ENCODE results near the gene UNC80. TPM values are rescaled to one million over a fixed set of nuclear protein-coding genes. Genes with fewer than 3 reads are reported as not detected.

Gene UNC80
- polyA plus RNA-seq, 2 of the 4 experiments (the other 2 are of a cell fraction): not detected

DNA sequence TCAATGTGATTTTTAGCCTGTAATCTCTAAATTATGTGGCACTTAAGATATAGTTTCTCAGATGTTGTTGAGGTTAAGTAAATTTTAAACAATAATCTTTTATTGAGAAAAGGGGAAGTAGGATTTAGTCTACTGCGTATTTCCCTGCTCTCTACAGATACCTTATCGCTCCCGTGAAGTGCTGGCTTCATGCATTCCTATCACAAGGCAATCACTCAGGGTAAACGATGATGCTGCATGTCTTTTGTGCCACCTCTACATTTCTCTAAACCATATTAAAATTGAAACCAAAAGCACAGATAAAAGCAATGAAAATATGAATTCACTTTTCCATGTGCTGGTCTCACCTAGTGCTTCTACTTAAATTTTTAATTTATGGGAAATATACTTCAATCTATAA lies 216.4 kb downstream of the UNC80 start:
- Histone ChIP-seq H3K4me2 (no peak overlapping the region), H3K4me1 (no peaks in the 10 kb centered on the region), H3K9me3 (no peaks in the 10 kb centered on the region), H3K4me3 (no peak overlapping the region), H3K27ac (no peak overlapping the region)
- POLR2A ChIA-PET: no interaction called here
- TF ChIP-seq EHMT2 (IDR thresholded peaks at IDR 0.05; ENCODE audit: low read depth) (no peak), MYC (IDR thresholded peaks at IDR 0.05; ENCODE audit: borderline replicate concordance, low read length) (no peak), SMC3 (IDR thresholded peaks at IDR 0.05) (no peak), FOSB (CRISPR knock-in tag; IDR thresholded peaks at IDR 0.05) (no peak), NR3C1 (IDR thresholded peaks at IDR 0.05) (no peak)
- TF ChIP-seq, protein P1, sequence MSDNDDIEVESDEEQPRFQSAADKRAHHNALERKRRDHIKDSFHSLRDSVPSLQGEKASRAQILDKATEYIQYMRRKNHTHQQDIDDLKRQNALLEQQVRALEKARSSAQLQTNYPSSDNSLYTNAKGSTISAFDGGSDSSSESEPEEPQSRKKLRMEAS (IDR thresholded peaks at IDR 0.05): no peak
- ATAC-seq (no peak), FAIRE-seq (no peak), DNase-seq (ENCODE audit: low read depth in 1 of 2, low spot score in 1 of 2) (no peak)
- WGBS (ENCODE audit: missing lambda C conversion rate): 58% methylated on average over 4 of the region's 4 CpGs
- CTCF ChIA-PET: no interaction called here

DNA sequence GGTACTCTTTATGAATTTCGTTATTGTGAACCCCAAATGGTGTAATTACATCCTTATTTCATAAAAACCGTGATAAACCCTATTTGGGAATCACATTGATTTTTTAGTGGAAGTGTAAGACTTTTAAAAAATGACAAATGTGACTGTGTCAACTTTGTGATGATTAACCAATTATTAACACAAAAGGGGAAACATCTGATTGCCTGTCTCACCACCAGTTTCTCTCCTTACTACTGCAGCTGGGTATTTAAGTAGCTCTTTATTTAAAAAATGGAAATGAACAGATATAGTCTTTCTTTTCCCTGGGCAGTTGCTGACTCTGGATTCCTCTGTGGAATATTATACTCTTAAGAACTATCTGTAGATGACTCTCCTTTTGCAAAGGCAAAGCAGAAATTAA lies 219.2 kb downstream of the UNC80 start:
- DNase-seq (ENCODE audit: low read depth in 1 of 2, low spot score in 1 of 2) (no peak), ATAC-seq (no peak), FAIRE-seq (no peak)
- CTCF ChIA-PET: no interaction called here
- 5% methylated on average over 2 of the region's 2 CpGs for WGBS (ENCODE audit: missing lambda C conversion rate)
- H3K27ac ChIP-seq: no peak overlapping the region
- TF ChIP-seq, protein P2, sequence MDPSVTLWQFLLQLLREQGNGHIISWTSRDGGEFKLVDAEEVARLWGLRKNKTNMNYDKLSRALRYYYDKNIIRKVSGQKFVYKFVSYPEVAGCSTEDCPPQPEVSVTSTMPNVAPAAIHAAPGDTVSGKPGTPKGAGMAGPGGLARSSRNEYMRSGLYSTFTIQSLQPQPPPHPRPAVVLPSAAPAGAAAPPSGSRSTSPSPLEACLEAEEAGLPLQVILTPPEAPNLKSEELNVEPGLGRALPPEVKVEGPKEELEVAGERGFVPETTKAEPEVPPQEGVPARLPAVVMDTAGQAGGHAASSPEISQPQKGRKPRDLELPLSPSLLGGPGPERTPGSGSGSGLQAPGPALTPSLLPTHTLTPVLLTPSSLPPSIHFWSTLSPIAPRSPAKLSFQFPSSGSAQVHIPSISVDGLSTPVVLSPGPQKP (IDR thresholded peaks at IDR 0.05; ENCODE audit: low read depth, low read length): no peak
- TF ChIP-seq, protein P1 (IDR thresholded peaks at IDR 0.05): no peak
- TF ChIP-seq, protein P3, sequence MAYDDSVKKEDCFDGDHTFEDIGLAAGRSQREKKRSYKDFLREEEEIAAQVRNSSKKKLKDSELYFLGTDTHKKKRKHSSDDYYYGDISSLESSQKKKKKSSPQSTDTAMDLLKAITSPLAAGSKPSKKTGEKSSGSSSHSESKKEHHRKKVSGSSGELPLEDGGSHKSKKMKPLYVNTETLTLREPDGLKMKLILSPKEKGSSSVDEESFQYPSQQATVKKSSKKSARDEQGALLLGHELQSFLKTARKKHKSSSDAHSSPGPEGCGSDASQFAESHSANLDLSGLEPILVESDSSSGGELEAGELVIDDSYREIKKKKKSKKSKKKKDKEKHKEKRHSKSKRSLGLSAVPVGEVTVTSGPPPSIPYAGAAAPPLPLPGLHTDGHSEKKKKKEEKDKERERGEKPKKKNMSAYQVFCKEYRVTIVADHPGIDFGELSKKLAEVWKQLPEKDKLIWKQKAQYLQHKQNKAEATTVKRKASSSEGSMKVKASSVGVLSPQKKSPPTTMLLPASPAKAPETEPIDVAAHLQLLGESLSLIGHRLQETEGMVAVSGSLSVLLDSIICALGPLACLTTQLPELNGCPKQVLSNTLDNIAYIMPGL (CRISPR knock-in tag; IDR thresholded peaks at IDR 0.05; ENCODE audit: borderline replicate concordance): no peak
- no peak for TF ChIP-seq POLR2AphosphoS2 (conservative IDR thresholded peaks at IDR 0.05; ENCODE audit: low read length)
- no peak for TF ChIP-seq CEBPB (IDR thresholded peaks at IDR 0.05)
- no peak for TF ChIP-seq NR3C1 (IDR thresholded peaks at IDR 0.05)
- TF ChIP-seq, protein P4, sequence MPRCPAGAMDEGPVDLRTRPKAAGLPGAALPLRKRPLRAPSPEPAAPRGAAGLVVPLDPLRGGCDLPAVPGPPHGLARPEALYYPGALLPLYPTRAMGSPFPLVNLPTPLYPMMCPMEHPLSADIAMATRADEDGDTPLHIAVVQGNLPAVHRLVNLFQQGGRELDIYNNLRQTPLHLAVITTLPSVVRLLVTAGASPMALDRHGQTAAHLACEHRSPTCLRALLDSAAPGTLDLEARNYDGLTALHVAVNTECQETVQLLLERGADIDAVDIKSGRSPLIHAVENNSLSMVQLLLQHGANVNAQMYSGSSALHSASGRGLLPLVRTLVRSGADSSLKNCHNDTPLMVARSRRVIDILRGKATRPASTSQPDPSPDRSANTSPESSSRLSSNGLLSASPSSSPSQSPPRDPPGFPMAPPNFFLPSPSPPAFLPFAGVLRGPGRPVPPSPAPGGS (IDR thresholded peaks at IDR 0.05): no peak
- TF ChIP-seq, protein P5, sequence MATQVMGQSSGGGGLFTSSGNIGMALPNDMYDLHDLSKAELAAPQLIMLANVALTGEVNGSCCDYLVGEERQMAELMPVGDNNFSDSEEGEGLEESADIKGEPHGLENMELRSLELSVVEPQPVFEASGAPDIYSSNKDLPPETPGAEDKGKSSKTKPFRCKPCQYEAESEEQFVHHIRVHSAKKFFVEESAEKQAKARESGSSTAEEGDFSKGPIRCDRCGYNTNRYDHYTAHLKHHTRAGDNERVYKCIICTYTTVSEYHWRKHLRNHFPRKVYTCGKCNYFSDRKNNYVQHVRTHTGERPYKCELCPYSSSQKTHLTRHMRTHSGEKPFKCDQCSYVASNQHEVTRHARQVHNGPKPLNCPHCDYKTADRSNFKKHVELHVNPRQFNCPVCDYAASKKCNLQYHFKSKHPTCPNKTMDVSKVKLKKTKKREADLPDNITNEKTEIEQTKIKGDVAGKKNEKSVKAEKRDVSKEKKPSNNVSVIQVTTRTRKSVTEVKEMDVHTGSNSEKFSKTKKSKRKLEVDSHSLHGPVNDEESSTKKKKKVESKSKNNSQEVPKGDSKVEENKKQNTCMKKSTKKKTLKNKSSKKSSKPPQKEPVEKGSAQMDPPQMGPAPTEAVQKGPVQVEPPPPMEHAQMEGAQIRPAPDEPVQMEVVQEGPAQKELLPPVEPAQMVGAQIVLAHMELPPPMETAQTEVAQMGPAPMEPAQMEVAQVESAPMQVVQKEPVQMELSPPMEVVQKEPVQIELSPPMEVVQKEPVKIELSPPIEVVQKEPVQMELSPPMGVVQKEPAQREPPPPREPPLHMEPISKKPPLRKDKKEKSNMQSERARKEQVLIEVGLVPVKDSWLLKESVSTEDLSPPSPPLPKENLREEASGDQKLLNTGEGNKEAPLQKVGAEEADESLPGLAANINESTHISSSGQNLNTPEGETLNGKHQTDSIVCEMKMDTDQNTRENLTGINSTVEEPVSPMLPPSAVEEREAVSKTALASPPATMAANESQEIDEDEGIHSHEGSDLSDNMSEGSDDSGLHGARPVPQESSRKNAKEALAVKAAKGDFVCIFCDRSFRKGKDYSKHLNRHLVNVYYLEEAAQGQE (IDR thresholded peaks at IDR 0.05): no peak
- no peak for TF ChIP-seq HEYL (CRISPR knock-in tag; IDR thresholded peaks at IDR 0.05)
- TF ChIP-seq SREBF2 (IDR thresholded peaks at IDR 0.05): no peak
- no peaks in the 10 kb centered on the region for H3K4me1 ChIP-seq
- no peak overlapping the region for H3K4me2 ChIP-seq
- no peak overlapping the region for H3K4me3 ChIP-seq
- no peaks in the 10 kb centered on the region for H3K9me3 ChIP-seq
- POLR2A ChIA-PET: no interaction called here

DNA sequence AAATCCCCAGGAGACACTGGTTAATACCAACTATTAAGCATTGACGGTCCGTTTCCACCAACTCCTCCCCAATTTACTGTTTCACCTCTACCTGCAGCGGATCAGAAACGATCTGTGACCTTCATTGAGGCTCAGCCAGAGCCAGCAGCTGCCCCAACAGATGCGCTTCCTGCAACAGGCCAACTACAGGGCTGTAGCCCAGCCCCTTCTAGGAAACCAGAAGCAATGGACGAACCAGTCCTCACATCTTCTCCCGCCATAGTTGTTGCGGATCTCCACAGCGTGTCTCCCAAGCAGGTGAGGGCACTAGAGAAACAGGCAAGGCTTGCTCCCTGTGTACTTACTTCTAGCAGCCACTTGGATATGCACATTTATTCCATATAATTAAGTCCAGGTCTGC lies 222.3 kb downstream of the UNC80 start:
- Histone ChIP-seq H3K9me3 (no peaks in the 10 kb centered on the region), H3K27ac (no peak overlapping the region), H3K4me1 (no peaks in the 10 kb centered on the region), H3K4me2 (no peak overlapping the region), H3K4me3 (no peak overlapping the region)
- 67% methylated on average over 9 of the region's 9 CpGs for WGBS (ENCODE audit: missing lambda C conversion rate)
- ChIA-PET CTCF (no interaction called here), POLR2A (no interaction called here)
- FAIRE-seq (no peak), ATAC-seq (no peak), DNase-seq (ENCODE audit: low read depth in 1 of 2, low spot score in 1 of 2) (no peak)
- TF ChIP-seq, protein P6, sequence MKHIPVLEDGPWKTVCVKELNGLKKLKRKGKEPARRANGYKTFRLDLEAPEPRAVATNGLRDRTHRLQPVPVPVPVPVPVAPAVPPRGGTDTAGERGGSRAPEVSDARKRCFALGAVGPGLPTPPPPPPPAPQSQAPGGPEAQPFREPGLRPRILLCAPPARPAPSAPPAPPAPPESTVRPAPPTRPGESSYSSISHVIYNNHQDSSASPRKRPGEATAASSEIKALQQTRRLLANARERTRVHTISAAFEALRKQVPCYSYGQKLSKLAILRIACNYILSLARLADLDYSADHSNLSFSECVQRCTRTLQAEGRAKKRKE (CRISPR knock-in tag; IDR thresholded peaks at IDR 0.05; ENCODE audit: low read depth): no peak
